ENCODE results near the gene ZNF747.

The ZNF747 gene

DNA sequence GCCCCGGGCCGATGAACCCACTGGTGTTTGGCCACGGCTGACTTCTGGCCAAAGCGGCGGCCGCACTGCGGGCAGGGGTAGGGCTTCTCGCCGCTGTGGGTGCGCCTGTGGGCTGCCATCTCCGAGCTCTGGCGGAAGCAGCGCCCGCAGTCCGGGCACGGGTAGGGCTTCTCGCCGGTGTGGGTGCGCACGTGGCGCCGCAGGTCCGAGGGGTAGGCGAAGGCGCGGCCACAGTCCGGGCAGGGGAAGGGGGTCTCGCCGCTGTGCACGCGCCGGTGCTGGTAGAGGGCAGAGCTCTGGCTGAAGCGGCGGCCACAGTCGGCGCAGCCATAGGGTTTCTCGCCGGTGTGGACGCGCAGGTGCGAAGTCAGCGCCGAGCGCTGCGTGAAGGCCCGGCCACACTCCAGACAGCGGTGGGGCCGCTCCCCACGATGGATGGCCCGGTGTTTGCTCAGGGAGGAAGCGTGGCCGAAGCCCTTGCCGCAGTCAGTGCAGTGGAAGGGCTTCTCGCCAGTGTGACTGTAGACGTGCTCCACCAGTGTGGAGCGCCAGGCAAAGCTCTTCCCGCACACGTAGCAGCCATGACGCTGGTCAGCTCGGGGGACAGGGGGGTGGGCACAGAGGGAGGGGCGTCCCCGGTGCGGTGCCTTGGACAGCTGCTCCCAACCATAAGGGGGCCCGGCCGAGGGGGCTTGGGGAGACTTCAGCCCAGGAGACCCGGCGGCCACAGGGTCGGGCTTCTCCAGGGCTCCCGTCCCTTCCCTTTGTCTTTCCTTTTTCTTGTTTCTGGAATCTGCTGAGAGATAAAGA, 20.9 kb upstream of the ZNF747 start:
- H3K4me3 ChIP-seq (ENCODE audit: low read depth, low read length) = no peak overlapping the region
- H3K9ac ChIP-seq = no peak overlapping the region
- H3K79me2 ChIP-seq = peaks cover 8% of the 10 kb centered on the region

GRCh38 chr16:30554557-30555314, 20.1 kb upstream of the ZNF747 start:
- TF ChIP-seq, protein P1, sequence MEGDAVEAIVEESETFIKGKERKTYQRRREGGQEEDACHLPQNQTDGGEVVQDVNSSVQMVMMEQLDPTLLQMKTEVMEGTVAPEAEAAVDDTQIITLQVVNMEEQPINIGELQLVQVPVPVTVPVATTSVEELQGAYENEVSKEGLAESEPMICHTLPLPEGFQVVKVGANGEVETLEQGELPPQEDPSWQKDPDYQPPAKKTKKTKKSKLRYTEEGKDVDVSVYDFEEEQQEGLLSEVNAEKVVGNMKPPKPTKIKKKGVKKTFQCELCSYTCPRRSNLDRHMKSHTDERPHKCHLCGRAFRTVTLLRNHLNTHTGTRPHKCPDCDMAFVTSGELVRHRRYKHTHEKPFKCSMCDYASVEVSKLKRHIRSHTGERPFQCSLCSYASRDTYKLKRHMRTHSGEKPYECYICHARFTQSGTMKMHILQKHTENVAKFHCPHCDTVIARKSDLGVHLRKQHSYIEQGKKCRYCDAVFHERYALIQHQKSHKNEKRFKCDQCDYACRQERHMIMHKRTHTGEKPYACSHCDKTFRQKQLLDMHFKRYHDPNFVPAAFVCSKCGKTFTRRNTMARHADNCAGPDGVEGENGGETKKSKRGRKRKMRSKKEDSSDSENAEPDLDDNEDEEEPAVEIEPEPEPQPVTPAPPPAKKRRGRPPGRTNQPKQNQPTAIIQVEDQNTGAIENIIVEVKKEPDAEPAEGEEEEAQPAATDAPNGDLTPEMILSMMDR (IDR thresholded peaks at IDR 0.05) = no peak
- Histone ChIP-seq H3K9ac (no peak overlapping the region), H3K4me1 (peaks cover 3% of the 10 kb centered on the region)

More for the DNA sequence above, 20.9 kb upstream of the ZNF747 start:
- H3K27ac ChIP-seq = no peak overlapping the region
- H3K4me1 ChIP-seq = peaks cover 3% of the 10 kb centered on the region
- TF ChIP-seq, protein P1 (IDR thresholded peaks at IDR 0.05) = no peak
- no peaks in the 10 kb centered on the region for H3K27me3 ChIP-seq (ENCODE audit: control insufficient read depth, insufficient read depth, low read length)
- no peaks in the 10 kb centered on the region for H3K36me3 ChIP-seq (ENCODE audit: control insufficient read depth, insufficient read depth, low read length)
- no peaks in the 10 kb centered on the region for H3K9me3 ChIP-seq (ENCODE audit: control insufficient read depth, low read length)
- no peak overlapping the region for H3K4me2 ChIP-seq (ENCODE audit: low read length)
- H2AFZ ChIP-seq = no peak overlapping the region

GRCh38 chr16:30553393-30553899, 18.8 kb upstream of the ZNF747 start:
- Histone ChIP-seq H3K4me3 (ENCODE audit: low read depth, low read length) (no peak overlapping the region), H3K4me2 (ENCODE audit: low read length) (no peak overlapping the region), H3K4me1 (peaks cover 3% of the 10 kb centered on the region), H2AFZ (no peak overlapping the region), H3K9me3 (ENCODE audit: control insufficient read depth, low read length) (no peaks in the 10 kb centered on the region), H3K36me3 (ENCODE audit: control insufficient read depth, insufficient read depth, low read length) (no peaks in the 10 kb centered on the region), H3K9ac (no peak overlapping the region), H3K79me2 (peaks cover 8% of the 10 kb centered on the region), H3K27me3 (ENCODE audit: control insufficient read depth, insufficient read depth, low read length) (no peaks in the 10 kb centered on the region), H3K27ac (no peak overlapping the region)
- TF ChIP-seq, protein P1 (IDR thresholded peaks at IDR 0.05) = no peak

More at GRCh38 chr16:30554557-30555314, 20.1 kb upstream of the ZNF747 start:
- H3K79me2 ChIP-seq = peaks cover 8% of the 10 kb centered on the region
- H3K27me3 ChIP-seq (ENCODE audit: control insufficient read depth, insufficient read depth, low read length) = no peaks in the 10 kb centered on the region
- H3K9me3 ChIP-seq (ENCODE audit: control insufficient read depth, low read length) = no peaks in the 10 kb centered on the region
- no peak overlapping the region for H3K4me2 ChIP-seq (ENCODE audit: low read length)
- H3K4me3 ChIP-seq (ENCODE audit: low read depth, low read length) = no peak overlapping the region
- H3K27ac ChIP-seq = no peak overlapping the region
- H3K36me3 ChIP-seq (ENCODE audit: control insufficient read depth, insufficient read depth, low read length) = no peaks in the 10 kb centered on the region
- no peak overlapping the region for H2AFZ ChIP-seq

DNA sequence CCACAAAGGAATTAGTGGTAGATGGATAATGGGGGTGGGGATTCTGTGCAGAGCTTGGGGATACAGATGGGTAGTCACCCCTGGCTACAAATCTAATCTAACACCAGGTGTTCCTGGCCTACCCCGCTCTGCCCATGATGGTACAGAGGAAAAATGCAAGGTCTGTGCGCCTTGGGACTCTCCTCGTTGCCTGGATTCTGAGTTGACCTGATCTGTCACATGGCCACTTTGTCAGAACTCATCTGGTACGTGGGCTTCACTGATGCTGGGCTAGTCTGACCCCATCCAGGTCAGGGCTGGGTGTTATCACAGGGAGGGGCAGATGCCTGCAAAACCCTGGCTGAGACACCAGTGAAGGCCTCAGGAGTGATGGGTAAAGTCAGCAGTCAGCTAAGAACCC, 18.3 kb upstream of the ZNF747 start:
- Histone ChIP-seq H3K27me3 (ENCODE audit: control insufficient read depth, insufficient read depth, low read length) (no peaks in the 10 kb centered on the region), H3K9ac (no peak overlapping the region), H3K4me3 (ENCODE audit: low read depth, low read length) (no peak overlapping the region), H3K27ac (no peak overlapping the region), H3K9me3 (ENCODE audit: control insufficient read depth, low read length) (no peaks in the 10 kb centered on the region), H3K4me2 (ENCODE audit: low read length) (no peak overlapping the region), H3K4me1 (peaks cover 3% of the 10 kb centered on the region), H3K79me2 (peaks cover 8% of the 10 kb centered on the region), H3K36me3 (ENCODE audit: control insufficient read depth, insufficient read depth, low read length) (no peaks in the 10 kb centered on the region), H2AFZ (no peak overlapping the region)
- TF ChIP-seq, protein P1 (IDR thresholded peaks at IDR 0.05) = no peak
